Stimulated activated CD4-positive, alpha-beta T cell treated with anti-CD3 and anti-CD28 coated beads, TNF-alpha, amount 100 ng/mL, for 24 hours (primary cell): ENCODE measurements around the gene CADM1.

ENCODE experiments used
- DNase-seq, 3 experiments: peaks; one replicate each; pipeline ENCODE4 v3.0.0-alpha.2; 2020; ENCODE audit warnings: low read depth in 3 of 3

The CADM1 gene

GRCh38 chr11:115407496-115407895 lies 96.7 kb downstream of the CADM1 start:
- DNase-seq = no peak

DNA sequence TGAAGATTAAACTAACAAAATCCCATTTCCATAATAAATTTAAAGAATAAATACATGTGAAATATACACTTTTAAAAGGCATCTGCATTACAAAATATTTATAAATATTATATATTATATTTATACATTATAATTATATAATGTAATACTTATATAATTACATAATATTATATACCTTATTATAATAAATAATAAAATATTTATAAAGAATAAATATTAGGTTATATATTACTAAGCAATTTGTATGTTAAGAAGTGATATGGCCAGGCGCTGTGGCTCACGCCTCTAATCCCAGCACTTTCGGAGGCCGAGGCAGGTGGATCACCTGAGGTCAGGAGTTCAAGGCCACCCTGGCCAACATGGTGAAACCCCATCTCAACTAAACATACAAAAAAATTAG lies 97.8 kb downstream of the CADM1 start:
- no peak for DNase-seq

- DNase-seq = no peak
Measured at GRCh38 chr11:115398333-115399080, 105.7 kb downstream of the CADM1 start.

DNA sequence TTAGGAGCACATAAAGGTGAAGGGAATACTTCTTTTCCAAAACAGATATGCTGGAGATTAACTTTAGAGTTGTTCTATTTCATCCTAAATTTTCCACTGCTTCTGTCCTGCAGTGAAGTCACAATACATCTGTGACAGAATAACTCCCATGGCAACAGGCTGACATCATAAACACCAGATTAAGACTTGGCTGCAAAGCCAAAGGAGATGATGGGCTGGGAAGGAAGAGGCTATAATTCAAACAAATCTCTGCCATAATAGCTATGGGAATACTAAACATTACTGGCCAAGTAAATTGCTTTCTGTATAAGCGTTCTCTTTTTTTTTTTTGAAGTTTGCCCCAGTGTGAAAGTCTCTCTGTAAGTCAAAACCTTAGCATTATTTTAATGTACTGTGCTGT lies 107.7 kb downstream of the CADM1 start:
- DNase-seq = no peak

DNA sequence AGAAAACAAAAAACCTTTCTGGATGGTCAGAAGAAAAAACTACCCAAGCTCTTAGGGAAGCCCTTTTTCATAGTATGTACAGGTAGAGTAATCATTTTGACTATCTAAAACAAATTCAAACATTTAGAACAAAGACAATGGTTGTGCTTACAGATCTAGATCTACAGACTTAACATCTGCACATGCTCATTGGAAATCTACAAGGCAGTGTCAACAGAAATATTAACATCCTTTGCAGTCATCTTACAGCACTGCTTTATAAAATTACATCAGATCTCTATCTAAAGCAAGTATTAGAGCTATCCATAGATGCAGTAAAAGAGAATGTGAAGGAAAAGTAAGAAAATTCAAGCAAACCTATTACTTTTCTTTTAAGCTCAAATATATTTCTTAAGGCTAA lies 110.3 kb downstream of the CADM1 start:
- DNase-seq = no peak

GRCh38 chr11:115391598-115391997 lies 112.6 kb downstream of the CADM1 start:
- DNase-seq = no peak

- no peak for DNase-seq
Measured at GRCh38 chr11:115391160-115391559, 113.1 kb downstream of the CADM1 start.

- DNase-seq = no peak
Measured at GRCh38 chr11:115390441-115390840, 113.8 kb downstream of the CADM1 start.

DNA sequence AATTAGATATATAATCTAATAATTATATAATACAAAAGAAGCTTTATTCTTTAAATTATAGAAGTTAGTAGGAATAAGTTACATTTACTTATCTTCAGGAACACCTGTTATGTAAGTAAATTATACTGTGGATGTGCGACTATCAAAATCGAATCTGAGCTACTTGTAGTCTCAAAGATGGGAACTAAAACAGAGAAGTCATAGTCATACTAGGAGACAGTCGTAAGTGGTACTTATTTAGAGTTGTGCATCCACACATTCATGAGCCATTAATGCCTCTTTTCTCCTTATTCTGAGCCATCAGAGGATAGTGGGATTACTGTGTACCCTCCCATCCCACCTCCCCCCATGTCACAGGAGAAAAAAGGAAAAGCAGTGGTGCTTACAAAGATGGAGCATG lies 114.4 kb downstream of the CADM1 start:
- DNase-seq = no peak

- no peak for DNase-seq
Measured at GRCh38 chr11:115385226-115385625, 119.0 kb downstream of the CADM1 start.

- DNase-seq = no peak
Measured at GRCh38 chr11:115384236-115384635, 120.0 kb downstream of the CADM1 start.

- no peak for DNase-seq
Measured at GRCh38 chr11:115383431-115383830, 120.8 kb downstream of the CADM1 start.

GRCh38 chr11:115379528-115379927 lies 124.7 kb downstream of the CADM1 start:
- DNase-seq = no peak

DNA sequence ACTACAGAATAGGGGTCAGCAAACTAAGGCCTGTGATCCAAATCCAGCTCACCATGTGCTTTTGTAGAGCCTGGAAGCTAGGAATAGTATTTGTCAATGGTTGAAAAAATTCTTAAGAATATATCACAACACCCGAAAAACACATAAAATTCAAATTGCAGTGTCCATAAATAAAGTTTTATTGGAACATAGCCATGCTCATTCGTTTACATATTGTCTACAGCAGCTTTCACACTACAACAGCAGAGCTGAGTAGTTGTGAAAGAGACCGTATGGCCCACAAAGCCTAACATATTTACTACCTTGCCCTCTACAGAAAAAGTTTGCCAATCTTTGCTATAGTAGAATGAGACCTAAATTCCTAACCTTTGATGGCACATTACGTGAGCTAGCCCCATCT lies 125.7 kb downstream of the CADM1 start:
- DNase-seq = no peak

DNA sequence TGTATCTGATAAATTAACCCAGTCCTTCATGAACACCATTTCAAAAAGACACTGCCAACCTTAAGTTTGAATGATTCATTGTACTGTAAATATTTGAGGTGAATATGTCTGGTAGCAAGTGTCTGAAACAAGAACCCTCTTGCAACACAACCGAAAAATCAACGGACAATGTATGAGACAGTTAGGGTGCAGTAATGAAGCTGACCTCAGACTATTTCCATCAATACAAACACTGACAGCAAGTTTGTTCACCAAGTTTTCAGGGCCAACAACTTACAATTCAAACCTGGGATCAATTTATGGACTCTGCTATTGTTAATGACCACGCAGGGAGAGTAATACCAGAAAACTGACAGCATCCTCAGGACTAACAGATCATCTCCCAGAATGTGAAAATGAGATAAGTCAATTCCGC lies 126.3 kb downstream of the CADM1 start:
- DNase-seq = no peak

- no peak for DNase-seq
Measured at GRCh38 chr11:115368616-115369015, 135.6 kb downstream of the CADM1 start.

GRCh38 chr11:115366826-115367225 lies 137.4 kb downstream of the CADM1 start:
- no peak for DNase-seq

DNA sequence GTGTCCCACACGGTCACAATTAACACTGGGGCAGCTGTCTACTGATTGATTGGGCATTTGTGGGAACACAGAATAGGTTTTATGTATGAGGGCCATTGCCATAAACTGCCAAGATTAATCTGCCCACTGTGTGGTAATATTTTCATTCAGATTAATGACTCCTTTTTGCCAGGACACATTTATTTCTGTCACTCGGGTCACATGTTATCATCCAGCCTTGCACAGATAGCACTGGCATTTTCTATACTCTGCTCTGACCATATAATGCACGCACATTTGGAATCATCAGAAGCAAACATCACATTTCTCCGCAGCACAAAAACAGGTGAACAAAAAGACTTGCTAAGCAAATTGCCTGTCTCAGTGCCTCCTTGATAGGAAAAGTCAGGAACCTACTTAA lies 138.3 kb downstream of the CADM1 start:
- no peak for DNase-seq

DNA sequence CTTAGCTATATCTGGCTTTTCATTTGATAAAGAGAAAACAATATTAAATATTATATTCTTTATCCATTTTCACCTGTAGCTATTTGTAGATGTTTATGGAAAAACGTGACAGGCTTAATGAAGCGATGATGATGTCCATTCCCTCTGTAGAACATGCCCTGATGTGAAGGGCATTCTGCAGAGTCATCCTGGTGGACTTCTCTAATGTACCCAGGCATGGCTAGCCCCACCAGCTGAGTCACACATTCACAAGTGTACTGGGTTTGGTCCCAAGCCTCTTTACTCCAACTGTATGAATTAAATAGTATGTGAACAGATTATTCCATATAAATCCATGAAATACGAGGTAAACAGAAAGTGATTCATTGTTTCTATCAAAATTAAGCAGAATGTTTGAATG lies 139.3 kb downstream of the CADM1 start:
- no peak for DNase-seq

DNA sequence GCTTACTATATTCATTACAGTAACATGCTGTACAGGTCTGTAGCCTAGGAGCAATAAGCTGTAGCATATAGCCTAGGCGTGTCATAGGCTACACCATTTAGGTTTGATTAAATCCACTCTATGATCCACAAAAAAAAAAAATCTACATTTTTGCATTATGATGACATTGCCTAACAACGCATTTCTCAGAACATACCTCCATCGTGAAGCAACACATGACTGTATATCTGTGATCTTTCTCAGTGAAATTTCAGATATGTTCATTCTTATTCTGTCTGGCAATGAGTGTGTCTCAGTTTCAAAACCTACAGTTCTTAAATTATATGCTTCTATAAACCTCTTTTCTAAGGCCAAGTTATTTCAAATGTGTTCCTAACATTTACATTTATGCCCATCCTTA lies 140.3 kb downstream of the CADM1 start:
- no peak for DNase-seq

GRCh38 chr11:115363426-115363825 lies 140.8 kb downstream of the CADM1 start:
- DNase-seq = no peak

DNA sequence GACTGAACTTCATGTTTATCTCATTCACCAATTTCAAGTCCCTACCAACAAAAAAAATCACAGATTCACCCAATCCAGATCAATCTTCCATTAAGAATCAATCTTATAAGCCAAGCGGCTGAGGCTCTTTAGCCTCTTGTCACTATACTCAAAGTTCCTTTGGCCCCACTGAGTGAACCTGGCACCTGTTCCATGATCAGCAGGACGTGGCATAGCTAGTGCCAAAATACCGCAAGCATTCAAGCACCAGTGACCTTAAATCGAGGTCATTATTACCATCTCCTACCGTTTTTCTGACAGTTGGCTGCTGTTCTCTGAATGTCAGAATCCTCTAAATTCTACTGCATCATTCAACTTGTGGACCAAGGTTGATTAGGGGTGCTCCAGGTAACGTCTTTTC lies 141.2 kb downstream of the CADM1 start:
- no peak for DNase-seq

GRCh38 chr11:115361025-115361424 lies 143.2 kb downstream of the CADM1 start:
- no peak for DNase-seq

DNA sequence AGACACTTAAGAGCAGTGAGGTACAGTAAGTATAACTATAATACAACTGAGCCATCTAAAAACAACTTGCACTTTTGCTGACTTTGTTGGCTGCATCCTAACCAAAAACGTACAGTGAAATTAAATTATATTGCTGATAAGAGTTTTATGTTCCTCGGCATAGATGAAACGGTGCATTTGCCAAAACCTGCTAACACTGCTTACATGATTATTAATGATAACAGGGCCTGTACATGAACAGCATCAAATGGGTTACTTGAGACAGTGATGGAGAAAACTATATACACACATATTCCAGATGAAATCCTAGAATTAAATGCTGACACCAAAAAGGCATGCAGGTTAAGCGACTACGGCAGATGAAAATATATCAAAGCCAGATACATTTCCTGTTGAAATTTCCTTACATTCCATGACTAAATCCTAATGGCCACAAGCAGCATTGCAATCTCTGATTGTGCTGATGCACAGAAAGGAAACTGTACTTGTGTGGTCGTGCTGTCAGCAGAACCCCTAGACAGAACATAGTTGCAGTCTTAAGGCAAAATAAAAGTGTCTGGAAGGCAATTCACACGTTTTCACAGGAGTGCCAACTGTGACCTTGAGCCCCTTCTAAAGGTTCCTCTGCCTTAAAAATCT lies 143.9 kb downstream of the CADM1 start:
- no peak for DNase-seq
